GM18502 (cell line): ENCODE data around the gene NXN.
"Not testable (repeated sequence)": the region's sequence is repeated elsewhere in the genome, so short reads cannot be mapped to it uniquely, and the experiment has no call there.

ENCODE experiments used
- ATAC-seq: cut with Tn5 transposase; IDR thresholded peaks from one replicate; pipeline ENCODE4 v1.9.1; 2021; ENCODE audit warnings: mild to moderate bottlenecking; ENCODE audit not compliant: unreplicated experiment, poor library complexity

NXN gene

DNA sequence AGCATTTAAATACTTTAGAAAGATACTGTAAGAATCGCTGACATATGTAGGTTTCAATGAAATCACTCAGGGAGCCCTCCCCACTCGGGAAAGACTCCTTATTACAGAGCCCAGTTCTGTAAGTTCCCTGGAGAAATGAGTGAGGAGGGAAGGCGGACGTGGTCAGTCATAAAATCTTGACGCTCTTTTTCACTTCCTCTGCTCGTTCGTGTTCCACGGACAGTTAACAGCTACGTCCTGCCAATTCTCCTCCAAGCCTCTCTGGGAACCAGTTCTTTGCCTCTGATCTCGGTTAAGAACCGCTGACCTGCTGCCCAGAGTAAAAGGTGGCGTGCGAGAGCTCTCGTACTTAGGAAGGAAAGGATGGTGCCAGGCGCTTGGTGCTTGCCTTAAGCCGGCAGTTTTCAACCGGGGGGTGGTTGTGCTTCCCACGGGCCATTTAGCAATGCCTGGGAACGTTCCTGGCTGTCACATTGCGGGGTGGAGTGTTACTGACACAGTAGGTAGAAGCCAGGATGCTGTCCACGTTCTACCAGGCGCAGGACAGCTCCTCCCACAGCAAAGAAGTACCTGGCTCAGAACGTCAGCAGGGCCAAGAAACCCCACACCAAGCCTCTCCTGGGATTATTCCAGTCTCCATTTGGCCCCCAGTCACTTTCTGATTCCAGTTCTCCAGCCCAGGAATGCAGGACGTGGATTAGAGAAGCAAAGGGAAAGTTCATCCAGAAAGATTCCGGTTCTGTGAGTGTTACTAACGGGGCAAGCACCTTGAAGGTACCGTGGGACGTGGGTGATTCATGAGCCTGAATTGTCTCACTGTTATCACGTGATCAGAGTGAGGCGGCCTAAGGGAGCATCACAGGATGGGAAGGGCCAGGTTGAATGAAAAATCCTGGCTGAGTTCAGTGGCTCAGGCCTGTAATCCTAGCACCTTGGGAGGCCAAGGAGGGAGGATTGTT is 109.7 kb downstream of the NXN start:
- ATAC-seq: no peak

DNA sequence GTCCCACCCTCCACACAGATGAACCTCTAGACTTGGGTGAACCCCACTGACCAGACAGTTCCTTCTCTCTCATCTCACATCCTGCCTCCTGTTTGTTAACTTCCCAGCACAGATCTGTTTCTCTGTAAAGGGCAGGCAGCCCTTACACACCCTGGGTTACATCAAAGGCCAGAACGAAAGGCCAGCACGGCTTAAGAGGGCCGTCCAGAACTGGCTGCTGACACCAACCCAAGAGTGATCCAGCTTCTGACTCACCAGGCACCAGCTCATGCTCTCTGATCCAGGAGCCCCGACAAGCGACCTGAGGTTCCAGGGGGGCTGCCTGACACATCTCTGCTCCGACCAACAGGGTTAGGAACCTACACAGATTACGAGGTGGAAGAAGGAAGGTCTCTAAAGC is 110.5 kb downstream of the NXN start:
- ATAC-seq: no peak

DNA sequence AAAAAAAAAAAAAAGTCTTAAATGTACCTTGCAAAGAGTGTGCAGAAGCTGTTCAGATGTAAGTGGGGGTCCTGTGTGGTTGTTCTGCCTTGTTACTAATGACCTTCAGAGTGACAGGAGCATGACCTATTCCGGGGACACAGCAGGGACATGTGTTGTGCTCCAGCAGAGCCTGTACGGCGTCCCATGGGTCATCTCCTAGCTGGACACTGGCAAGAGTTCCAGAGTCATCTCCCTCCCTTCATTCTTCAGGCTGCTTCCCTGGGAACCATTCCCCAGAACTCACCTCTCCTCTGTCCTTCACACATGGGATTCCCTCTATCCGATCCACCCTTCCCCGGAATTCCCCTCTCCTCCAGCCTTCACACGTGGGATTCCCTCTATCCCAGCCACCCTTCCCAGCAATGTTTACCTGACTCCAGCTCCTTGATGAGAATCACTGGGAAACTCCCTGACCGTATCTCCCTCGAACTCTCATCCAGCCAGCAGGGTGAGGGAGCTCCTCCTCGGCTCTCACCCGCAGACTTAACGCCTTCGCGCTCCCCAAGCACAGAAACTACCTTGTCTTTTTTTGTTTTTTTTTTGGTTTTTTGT is 111.6 kb downstream of the NXN start:
- ATAC-seq: no peak

DNA sequence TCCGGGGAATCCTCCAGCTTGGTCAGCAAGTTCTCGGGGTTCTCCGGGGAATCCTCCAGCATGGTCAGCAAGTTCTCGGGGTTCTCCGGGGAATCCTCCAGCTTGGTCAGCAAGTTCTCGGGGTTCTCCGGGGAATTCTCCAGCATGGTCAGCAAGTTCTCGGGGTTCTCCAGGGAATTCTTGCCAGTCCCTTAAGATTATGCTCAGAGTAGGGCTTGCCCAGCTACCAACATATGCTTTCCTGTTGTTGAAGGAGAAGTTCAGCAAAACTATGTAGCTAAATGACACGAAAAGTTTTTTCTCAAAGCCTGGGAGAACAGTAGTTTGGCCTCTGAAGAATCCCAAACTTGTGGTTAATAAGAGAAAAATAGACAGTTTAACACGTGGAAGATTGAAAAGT is 112.3 kb downstream of the NXN start:
- ATAC-seq: not testable (repeated sequence)

DNA sequence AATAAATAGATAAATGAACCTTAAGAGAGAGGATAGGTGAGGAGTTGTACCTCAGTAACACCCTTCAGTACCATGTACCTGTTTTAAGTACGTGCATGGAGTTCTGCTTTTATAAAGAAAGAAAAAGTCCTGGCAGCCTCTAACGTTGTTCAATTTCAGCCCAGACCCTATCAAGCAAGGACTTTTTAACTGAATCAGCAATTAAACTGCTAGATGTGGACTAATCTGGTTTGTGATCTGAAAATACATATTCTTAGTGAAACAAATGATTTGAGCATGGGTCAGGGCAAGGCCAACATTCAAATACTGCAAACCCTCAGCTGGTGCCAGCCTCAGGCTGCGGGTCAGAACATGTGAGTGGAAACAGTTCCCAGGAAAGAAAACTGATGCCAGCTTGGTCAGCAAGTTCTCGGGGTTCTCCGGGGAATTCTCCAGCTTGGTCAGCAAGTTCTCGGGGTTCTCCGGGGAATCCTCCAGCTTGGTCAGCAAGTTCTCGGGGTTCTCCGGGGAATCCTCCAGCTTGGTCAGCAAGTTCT is 112.9 kb downstream of the NXN start:
- ATAC-seq: no peak

DNA sequence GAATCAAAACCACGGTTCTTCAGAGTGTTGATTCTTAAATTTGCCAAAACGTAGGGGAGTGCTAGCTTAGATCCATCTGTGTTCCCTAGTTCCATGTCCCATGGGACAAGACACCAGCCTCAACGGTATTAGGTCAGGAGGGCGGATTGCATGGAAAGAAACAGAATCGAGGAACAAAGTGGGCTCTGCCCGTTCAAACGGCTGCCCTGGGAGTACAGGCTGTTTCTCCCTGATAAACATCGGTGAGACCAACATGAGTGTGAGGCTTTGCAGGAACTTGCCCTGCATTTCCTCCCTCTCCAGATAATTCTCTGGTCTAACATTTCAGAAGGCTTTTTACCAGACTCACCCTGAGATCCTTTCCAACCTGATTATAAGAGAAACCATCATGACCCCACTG is 115.3 kb downstream of the NXN start:
- no peak for ATAC-seq

DNA sequence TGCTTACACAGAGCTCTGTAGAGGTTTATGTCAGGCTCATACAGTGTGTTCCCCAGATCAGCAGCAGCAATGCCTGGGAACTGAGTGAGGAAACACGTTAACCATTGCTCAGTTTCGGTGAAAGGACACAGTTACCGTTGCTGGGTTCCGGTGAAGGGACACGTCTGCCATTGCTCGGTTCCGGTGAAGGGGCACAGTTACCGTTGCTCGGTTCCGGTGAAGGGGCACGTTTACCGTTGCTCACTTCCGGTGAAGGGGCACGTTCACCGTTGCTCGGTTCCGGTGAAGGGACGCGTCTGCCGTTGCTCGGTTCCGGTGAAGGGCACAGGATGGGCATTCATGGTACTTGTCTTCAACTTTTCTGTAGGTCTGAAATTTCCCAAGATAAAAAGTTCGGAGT is 115.7 kb downstream of the NXN start:
- no peak for ATAC-seq

DNA sequence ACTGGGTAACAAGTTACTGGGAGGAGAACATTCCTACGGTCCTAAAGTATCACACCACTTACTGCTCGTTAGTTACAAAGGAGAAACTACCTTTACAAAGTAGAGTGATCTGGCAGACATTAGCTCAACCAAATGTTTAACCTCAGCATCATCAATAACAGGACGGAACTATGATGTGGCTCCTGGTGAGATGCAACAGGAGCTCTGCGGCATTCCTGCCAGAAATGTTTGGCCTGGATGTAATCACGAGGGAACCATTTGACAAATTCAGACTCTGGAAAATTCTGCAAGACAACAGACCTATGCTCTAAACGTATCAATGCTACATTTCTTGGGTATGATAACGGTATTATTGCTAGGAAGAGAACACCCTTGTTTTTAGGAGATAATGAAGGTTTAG is 117.0 kb downstream of the NXN start:
- no peak for ATAC-seq

DNA sequence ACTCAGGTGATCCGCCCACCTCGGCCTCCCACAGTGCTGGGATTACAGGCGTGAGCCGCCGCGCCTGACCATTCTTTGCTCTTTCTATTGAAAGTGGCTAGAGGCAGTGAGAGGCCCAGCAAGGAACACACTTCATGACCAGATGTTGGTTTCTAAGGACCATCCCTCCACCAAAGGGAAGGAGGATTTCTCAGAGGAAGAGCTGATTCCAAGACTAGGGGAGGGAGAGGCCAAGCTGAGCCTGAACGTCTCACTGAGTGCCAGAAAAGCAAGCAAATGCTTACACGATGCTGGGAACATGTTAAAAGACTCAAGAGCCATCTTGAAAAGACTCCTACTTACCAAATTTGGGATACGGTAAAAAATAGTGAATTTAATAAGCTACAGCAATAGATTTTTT is 118.2 kb downstream of the NXN start:
- ATAC-seq: no peak

DNA sequence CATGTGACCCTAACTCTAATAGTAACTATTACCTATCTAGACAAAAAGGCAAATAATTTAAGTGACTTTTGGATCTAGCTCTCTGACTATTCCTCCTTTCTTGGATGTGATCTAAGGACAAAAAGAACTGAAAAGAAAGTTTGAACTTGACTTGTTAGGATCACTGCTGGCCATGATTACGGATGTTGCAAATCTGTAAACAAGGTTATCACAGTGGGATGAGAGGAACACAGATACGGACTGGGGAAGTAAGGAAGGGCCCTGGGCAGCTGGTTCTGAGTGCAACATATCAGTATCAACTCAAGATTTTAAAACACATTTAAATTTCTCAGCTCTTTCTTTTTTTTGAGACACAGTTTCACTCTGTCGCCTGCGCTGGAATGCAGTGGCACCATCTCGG is 118.8 kb downstream of the NXN start:
- ATAC-seq: no peak

DNA sequence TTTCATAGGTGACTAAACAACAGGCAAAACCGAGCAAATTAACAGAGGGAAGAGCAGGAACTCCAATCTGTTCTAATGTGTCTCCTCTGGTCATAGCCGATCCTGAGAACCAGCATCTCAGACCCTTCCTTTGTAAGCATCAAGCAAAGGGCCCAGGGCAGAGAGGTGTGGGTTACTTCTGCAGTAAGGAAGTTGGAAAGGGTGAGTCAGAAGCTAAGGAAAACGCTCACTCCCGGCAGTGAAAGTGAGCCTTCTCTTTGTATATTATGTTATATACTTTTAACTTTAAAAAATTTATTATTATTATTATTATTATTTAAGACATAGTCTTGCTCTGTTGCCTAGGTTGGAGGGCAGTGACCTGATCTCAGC is 119.8 kb downstream of the NXN start:
- ATAC-seq: no peak

DNA sequence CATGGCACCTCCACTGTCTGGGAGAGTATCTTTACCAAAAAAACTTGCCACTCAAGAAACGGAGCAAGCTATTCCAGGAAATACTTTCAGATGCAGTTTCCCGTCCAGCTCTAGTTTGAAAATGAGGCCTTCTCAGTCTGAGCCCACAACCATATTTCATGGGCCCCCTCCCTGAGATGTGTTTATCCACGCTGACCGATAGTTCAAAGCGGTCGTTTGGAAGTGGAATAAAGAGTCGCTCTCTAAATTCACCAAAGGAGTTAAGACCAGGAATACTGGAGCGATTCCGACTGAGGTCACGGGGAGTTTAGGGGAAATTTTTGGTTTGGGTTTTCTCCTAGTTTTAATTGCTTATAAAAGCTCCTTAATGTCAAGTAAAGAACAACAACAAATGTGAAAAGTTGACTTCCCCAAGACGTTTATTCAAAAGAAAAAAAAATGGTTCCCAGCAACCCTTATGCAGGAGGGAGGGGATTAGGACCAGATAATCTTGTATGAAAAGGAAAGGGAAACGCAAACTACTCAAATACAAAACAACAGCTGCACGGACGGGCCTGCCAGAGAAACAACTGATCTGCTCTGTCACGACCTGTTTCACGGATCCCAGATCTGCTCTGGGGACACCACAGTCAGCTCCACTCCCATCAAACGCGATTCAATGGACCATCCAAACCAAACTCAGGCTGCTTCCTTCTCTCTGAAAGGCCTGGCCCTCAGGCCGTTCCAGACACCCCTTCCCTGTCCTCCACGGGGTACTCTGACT is 120.3 kb downstream of the NXN start:
- no peak for ATAC-seq

DNA sequence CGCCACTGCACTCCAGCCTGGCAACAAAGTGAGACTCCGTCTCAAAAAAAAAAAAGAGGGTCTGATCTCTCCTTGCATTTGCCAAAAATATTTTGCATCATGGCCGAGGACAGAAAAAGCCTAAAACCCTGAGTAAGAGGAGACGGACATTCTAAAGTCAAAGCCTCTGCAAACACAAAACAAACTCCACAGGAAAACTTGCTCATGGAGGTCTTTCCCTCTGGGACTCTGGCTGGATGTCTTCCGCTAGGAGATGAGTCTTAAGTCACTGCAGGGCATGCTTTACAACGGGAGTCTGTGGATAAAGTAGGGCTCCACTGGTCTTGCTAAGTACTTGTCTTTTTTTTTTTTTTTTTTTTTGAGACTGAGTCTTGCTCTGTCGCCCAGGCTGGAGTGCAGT is 123.4 kb downstream of the NXN start:
- no peak for ATAC-seq

DNA sequence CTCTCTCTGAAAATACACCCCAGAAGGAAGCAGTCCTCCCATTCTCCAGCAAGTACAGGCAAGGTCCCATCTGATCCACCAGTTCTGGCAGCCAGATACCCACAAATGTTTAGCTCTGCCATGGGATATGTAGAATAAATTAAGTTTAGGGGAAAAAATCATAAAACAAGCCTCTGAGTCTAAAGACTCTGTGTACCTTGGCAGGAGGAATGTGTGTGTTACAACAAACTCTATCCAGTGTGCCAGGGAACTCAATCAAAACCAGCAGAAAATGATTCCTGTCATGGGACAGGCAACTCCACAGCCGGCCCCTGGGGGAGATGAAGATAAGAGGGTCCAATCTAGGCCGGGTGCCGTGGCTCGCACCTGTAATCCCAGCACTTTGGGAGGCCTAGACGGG is 124.0 kb downstream of the NXN start:
- no peak for ATAC-seq

DNA sequence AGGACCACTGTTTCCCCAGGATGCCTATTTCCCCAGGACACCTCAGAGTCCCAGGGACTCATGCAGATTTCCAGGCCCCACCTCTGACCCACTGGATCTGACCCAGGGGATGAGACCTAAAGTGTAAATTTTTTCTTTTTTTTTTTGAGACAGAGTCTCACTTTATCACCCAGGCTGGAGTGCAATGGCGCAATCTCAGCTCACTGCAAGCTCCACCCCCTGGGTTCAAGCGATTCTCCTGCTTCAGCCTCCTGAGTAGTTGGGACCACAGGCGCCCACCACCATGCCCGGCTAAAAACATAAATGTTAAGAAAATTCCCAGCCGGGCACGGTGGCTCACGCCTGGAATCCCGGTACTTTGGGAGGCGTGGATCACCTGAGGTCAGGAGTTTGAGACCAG is 126.7 kb downstream of the NXN start:
- ATAC-seq: not testable (repeated sequence)

DNA sequence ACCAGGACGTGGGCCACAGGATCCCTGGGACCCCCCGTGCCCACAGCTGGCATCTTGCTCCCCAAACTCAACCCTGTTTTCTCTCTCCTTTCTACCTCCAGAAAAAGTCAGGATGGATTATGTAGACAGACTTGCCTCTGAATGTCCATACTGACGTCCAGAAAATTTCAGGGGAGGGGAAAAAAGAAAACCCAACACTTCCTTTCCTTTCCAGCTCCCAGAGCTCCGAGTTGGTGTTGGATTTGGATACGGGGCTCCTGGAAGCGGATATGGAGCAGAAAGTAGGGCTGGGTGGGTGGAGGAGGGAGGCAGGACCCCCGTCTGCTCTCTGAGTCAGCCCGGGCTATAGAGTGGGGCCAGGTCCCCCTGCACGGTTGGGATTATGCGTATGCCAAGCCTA is 127.2 kb downstream of the NXN start:
- ATAC-seq: no peak

DNA sequence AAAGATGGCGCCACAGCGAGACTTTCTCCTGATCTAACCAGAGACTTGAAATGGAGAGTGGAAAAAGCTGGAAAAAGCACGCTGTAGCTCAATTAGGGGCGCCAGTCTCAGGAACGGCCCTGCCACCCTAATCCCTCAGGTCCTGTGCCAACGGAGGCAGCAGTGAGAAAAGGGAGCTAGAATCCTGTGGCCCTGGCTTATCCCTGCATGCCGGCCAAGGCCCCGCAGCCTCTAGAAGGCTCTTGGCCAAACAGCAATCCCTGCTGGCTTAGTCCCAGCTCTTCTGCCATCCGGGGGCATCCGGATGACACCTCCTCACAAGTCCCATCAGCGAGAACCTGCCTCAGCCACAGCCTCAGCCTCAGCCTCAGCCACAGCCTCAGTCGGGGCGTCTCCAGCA is 127.7 kb downstream of the NXN start:
- no peak for ATAC-seq

DNA sequence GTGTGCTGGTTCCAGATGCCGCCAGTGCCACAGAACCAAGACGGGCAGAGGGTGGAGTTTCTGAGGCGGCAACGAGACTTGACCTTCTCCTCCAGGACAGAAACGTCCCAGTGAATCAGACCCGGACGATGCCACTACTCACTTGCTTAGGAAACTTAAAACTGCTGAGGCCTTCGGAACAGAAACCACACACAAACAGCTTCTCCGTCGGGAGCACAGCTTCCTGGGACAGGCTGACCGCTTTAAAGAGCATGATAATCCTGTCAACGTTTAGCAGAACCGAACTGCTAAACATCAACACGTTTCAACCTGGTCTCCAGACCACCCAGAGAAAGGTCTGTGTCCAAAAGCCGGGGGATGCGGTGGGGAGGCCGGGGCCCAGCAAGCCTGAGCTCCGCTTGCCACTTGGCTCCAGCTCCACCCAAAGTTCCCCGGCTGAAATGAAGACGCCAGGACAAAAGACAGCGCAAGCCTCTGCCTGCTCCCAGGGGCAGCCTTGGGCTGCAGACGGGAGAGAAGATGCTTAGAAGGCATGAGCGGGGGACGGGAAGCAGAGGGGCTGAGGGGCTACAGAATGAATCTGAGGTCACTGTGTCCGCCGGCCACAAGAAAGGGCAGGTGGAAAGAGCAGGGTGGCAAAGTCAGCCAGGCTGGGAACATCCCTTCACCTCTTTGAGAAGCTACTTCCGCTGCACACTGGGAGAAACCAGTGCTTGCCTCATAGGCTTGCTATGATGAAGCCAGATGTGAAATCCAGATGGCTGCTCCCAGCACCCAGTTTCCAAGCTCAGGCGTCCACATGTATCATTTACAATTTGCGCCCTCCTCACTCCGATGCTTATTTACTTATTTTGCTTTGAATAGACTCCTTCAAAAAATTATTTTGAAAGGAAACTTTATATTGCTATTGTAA is 128.5 kb downstream of the NXN start:
- ATAC-seq: no peak

DNA sequence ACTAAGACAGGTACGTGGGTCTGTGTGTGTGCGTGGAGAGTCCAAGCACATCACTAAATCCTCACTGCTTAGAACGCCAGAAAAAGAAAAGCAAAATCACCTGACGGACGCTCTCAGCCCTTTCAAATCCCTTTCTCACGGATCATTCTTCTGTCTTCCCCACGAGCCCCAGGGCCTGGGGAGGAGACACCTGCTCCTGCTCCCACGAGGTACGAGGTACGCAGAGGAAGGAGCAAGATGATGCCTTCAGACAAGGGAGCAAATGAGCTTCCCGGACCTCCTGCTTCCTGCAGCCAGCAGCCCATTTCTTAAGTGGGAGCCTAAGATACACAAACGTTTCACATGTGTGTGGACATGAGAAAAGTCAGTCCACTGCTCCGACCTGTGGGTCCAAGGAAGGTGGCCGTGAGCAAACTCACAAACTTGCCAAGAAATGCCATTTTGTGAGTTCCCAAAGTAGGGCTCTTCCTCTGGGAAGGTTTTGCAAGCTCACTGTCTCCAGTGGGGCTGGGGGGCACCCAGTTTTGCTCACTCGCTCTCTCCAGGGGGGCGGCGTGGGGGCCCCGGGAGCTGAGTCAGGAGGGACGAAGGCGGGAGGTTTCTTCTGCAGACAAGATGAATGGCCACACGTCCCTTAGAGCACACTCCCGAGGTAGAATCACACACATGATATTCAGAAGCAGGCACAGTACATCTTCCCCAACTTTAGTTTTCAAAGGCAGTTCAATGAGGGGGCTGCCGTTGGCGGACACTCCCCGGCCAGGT is 129.3 kb downstream of the NXN start:
- no peak for ATAC-seq
